ENCODE measurements around the gene NUFIP2.
"Not testable (repeated sequence)": the region's sequence is repeated elsewhere in the genome, so short reads cannot be mapped to it uniquely, and the experiment has no call there.

The NUFIP2 gene

GRCh38 chr17:29237476-29238132 lies 56.3 kb downstream of the NUFIP2 start:
- DNase-seq (ENCODE audit: low spot score) = peak; percentile 55

- no peak for DNase-seq (ENCODE audit: low spot score)
Measured at GRCh38 chr17:29235904-29236303, 58.0 kb downstream of the NUFIP2 start.

GRCh38 chr17:29234972-29235371 lies 59.0 kb downstream of the NUFIP2 start:
- DNase-seq (ENCODE audit: low spot score) = not testable (repeated sequence)

- DNase-seq (ENCODE audit: low spot score) = no peak
Measured at GRCh38 chr17:29233301-29233700, 60.6 kb downstream of the NUFIP2 start.

GRCh38 chr17:29225396-29225795 lies 68.6 kb downstream of the NUFIP2 start:
- DNase-seq (ENCODE audit: low spot score) = no peak

- not testable (repeated sequence) for DNase-seq (ENCODE audit: low spot score)
Measured at GRCh38 chr17:29221338-29221737, 72.6 kb downstream of the NUFIP2 start.

- DNase-seq (ENCODE audit: low spot score) = peak; percentile 88
Measured at GRCh38 chr17:29219378-29220047, 74.4 kb downstream of the NUFIP2 start.

- DNase-seq (ENCODE audit: low spot score) = no peak
Measured at GRCh38 chr17:29216856-29217255, 77.1 kb downstream of the NUFIP2 start.

GRCh38 chr17:29216181-29216580 lies 77.8 kb downstream of the NUFIP2 start:
- DNase-seq (ENCODE audit: low spot score) = no peak

GRCh38 chr17:29215717-29216116 lies 78.2 kb downstream of the NUFIP2 start:
- DNase-seq (ENCODE audit: low spot score) = no peak

GRCh38 chr17:29215174-29215573 lies 78.8 kb downstream of the NUFIP2 start:
- no peak for DNase-seq (ENCODE audit: low spot score)

- no peak for DNase-seq (ENCODE audit: low spot score)
Measured at GRCh38 chr17:29214215-29215146, 79.5 kb downstream of the NUFIP2 start.

GRCh38 chr17:29212681-29213121 lies 81.2 kb downstream of the NUFIP2 start:
- peak; percentile 72 for DNase-seq (ENCODE audit: low spot score)

- no peak for DNase-seq (ENCODE audit: low spot score)
Measured at GRCh38 chr17:29212094-29212631, 81.8 kb downstream of the NUFIP2 start.

- peak; percentile 13 for DNase-seq (ENCODE audit: low spot score)
Measured at GRCh38 chr17:29210879-29211278, 83.1 kb downstream of the NUFIP2 start.

- no peak for DNase-seq (ENCODE audit: low spot score)
Measured at GRCh38 chr17:29209073-29209472, 84.9 kb downstream of the NUFIP2 start.

GRCh38 chr17:29207975-29208374 lies 86.0 kb downstream of the NUFIP2 start:
- no peak for DNase-seq (ENCODE audit: low spot score)

Data from AG08395 (cell line).